GM18951 (cell line): Measurements from ENCODE around the gene INMT.

Source experiments
- POLR2A ChIP-seq: IDR thresholded peaks from 4 replicates; pipeline ENCODE4 v1.6.1; 2011; ENCODE audit warnings: mild to moderate bottlenecking; ENCODE audit not compliant: insufficient read length, insufficient read depth; ENCODE audit errors: extremely low read depth
- in situ Hi-C: fragments of 300-500 bp; cut with MboI; formaldehyde crosslinking; loops from one replicate; pipeline ENCODE4 v1.12.0; 2022; ENCODE audit warnings: low sequenced_read_pairs, mixed read lengths, inconsistent platforms; ENCODE audit not compliant: unreplicated experiment

The INMT gene

DNA sequence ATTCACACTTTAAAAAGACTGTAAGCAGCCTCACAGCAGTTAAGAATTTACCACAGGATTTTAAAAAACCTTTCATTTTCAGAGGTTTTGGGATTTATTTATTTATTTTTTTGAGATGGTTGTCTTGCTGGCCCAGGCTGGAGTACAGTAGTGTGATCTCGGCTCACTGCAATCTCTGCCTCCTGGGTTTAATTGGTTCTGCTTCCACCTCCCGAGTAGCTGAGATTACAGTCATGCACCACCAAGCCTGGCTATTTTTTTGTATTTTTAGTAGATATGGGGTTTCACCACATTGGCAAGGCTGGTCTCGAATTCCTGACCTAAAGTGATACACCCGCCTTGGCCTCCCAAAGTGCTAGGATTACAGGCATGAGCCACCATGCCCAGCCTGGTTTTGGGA lies 38.4 kb downstream of the INMT start:
- no peak for TF ChIP-seq POLR2A
- in situ Hi-C loops = no loop called here

- in situ Hi-C loops = no loop called here
- TF ChIP-seq POLR2A = no peak
Observed at GRCh38 chr7:30791114-30791513, 39.2 kb downstream of the INMT start.

GRCh38 chr7:30795161-30795948 lies 43.4 kb downstream of the INMT start:
- in situ Hi-C loops = no loop called here
- no peak for TF ChIP-seq POLR2A

DNA sequence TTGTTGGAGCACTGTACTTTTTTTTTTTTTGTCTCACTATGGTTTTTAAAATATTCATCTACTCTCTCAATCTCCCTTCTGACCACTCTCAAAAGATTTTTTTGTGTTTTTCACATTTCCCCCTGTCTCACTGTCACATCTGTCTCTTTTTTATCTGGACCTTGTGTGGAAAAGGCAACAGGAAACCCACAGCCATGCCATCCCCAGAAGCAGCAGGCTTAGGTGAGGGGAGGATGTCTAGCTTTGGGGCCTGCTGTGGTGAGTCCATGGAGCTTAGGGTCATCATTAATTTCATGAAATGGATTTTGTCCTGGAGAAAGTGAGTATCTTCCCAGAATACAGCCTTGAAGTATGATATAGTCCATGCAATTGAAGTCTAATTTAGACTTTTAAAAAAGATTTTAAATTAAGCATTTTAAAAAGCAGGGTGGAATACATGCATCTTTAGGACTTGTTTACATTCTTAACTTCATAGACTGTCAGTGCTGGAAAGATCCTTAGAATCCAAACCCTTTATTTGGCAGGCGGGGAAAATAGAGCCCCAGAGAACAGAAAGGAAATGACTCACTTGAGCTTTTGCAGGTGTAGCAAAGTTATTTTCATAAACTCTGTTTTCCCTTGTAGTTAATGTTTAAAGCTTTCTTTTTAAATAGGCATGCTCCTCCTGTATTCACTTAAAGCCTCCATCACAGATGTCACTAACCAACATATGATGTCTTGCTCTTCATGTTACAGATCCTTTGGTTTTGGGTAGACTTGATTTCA lies 44.4 kb downstream of the INMT start:
- TF ChIP-seq POLR2A = no peak
- in situ Hi-C loops = no loop called here

DNA sequence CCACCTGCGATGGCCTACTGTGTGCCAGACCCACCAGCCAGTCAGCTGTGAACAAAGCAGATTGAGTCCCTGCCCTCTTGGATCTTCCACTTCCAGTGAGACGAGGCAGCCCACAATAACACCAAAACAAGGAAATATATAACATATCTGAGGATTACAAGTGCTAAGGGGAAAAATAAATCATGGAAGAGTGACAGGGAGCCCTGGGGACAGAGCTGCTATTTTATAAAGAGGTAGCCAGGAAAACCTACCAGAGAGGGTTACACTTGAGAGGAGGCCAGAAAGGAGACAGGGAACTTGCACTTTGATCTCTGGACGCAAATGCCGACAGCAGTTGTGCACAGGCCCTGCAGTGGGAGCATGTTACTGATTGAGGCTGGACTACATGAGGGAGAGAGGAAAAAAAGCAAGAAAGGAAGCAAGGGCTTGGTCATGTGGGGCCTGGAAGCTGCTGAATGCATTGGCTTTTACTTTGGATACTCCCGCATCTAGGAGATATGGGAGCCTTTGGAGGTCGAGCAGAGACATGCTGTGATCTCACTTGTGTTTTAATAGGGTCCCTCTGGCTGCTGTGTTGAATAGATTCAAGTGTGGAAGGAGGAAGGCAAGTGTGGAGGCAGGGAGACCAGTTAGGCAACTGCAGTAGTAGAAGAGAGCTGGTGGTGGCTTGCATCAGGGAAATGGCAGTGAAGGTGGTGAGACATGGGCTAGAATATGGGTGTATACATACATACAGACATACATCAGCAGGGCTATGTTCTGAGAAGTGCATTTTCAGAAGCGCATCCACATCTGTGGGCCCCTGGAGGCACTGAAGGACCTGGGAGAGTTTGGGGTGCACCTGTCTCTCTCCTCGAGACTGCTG lies 45.5 kb downstream of the INMT start:
- no peak for TF ChIP-seq POLR2A
- in situ Hi-C loops = no loop called here

DNA sequence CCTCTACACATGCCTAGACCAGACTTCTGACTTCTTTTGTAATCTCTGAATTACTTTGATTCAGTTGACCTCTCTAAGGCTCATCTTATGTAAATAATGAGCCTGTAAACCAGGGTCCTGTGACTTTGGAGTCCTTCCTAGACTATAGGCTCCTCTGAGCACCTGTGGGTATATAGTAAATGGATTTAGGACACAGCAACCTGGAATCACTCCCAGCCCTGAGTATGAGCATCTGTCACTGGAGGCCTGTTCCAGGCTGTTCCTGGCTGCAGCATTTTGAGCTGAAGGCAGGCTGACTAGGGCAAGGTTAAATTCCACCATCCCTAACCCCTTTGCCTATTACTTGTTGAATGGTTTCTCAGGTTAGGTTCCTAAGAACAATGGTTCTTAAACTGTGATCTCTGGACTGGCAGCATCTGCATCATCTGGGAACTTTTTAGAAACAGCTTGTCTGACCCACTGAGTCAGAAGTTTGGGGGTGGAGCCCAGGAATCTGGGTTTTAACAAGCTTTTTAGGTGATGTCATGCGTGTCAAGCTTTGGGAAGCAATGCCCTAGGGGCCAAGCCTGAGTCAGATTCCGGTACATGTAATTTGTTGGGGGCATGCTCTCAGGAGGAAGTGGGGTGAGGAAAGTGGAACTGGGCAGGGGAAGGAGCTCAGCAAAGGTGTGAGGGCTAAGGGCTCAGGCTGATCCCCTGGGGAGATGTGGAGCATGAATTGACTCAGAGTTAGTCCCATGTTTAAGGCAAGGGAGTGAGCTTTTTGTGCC lies 47.5 kb downstream of the INMT start:
- in situ Hi-C loops = no loop called here
- TF ChIP-seq POLR2A = no peak

GRCh38 chr7:30799976-30800661 lies 48.2 kb downstream of the INMT start:
- in situ Hi-C loops = loop anchor here (5.0 kb wide), 2 partner anchors 182 to 317 kb away; no protein-coding TSS in a partner anchor
- no peak for TF ChIP-seq POLR2A

- no peak for TF ChIP-seq POLR2A
- in situ Hi-C loops = loop anchor here (5.0 kb wide), 2 partner anchors 181 to 316 kb away; no protein-coding TSS in a partner anchor
Observed at GRCh38 chr7:30800785-30801252, 48.9 kb downstream of the INMT start.

DNA sequence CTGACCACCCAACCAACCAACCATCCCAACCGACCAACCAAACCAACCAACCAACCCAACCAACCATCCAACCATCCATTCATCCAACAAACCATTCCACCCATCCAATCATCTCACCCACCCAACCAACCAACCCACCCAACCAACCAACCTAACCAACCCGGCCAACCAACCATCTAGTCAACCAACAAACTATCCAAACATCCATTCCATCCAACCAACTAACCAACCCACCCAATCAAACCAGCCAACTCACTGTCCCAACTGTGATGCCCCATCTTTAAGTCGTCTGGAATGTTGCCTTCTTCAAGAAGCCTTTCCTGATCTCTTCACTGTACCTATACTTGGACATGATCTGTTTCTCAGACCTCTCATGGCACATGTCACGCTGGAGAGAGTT lies 50.9 kb downstream of the INMT start:
- in situ Hi-C loops = loop anchor here (5.0 kb wide), 2 partner anchors 179 to 314 kb away; no protein-coding TSS in a partner anchor
- no peak for TF ChIP-seq POLR2A

GRCh38 chr7:30804078-30804661 lies 52.2 kb downstream of the INMT start:
- no peak for TF ChIP-seq POLR2A
- in situ Hi-C loops = loop anchor here (5.0 kb wide), 2 partner anchors 178 to 313 kb away; no protein-coding TSS in a partner anchor

GRCh38 chr7:30805081-30805691 lies 53.3 kb downstream of the INMT start:
- in situ Hi-C loops = no loop called here
- TF ChIP-seq POLR2A = no peak

DNA sequence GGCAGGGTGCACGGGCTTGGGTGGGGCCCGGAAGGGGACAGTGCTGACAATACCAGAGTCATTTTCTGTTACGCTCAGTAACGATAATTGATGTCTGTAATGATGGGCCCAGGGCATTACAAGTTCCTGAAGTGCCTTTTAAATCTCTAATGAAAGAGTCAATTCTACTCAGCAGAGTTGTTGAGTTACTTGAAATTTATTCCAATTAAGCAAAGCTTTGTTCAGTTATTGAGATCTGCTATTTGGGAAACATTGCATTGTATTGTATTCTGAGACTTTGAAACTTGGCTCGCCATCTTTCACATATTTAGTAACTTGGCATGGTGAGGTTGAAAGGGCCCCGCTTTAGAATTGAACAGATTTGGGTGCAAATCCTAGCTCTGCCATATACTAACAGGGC lies 54.0 kb downstream of the INMT start:
- TF ChIP-seq POLR2A = no peak
- in situ Hi-C loops = no loop called here
